Tibial artery (tissue), 4 donors: ENCODE measurements around the gene STK24.

Experiments used
- DNase-seq, 2 donors: peaks; one replicate each; pipeline ENCODE4 v3.0.0-alpha.2; 2019
- H3K27ac ChIP-seq, 2 donors: fragments of 200-600 bp; sonication (generic) in 1 of 2; 1 replicate in 1 of 2; 2 replicates in 1 of 2; pipeline ENCODE4 v1.5.1; 2018 to 2019; ENCODE audit warnings: mild to moderate bottlenecking in 1 of 2
- H3K27me3 ChIP-seq, 2 donors: fragments of 200-600 bp; sonication (generic) in 1 of 2; one replicate each; pipeline versions ENCODE4 v1.5.1 to v1.6.0; 2016 to 2019
- H3K36me3 ChIP-seq, 3 donors: fragments of 200-600 bp; sonication (generic) in 2 of 3; one replicate each; pipeline ENCODE4 v1.5.1; 2016 to 2019; ENCODE audit warnings: mild to moderate bottlenecking in 2 of 3
- H3K4me1 ChIP-seq, 4 donors: fragments of 200-600 bp; sonication (generic) in 2 of 4; 1 replicate in 3 of 4; 2 replicates in 1 of 4; pipeline ENCODE4 v1.5.1; 2016 to 2019
- H3K4me3 ChIP-seq, 2 donors: fragments of 200-600 bp; sonication (generic) in 1 of 2; 1 replicate in 1 of 2; 2 replicates in 1 of 2; pipeline ENCODE4 v1.5.1; 2018 to 2019; ENCODE audit warnings: mild to moderate bottlenecking in 2 of 2
- H3K9me3 ChIP-seq, 3 donors: fragments of 200-600 bp; sonication (generic) in 1 of 3; one replicate each; pipeline ENCODE4 v1.5.1; 2016 to 2019
- CTCF ChIP-seq, 2 experiments: fragments of 200-600 bp in 1 of 2; fragments of 450-650 bp in 1 of 2; IDR thresholded peaks; one replicate each; pipeline ENCODE4 v1.5.1; 2017 to 2019; ENCODE audit warnings: antibody characterized with exemption in 2 of 2, mild to moderate bottlenecking in 1 of 2, moderate library complexity in 1 of 2
- intact Hi-C: fragments of 100-400 bp; cut with DNase I; formaldehyde crosslinking; loops from one replicate; pipeline ENCODE4 v1.15.0; 2023; ENCODE audit warnings: low total_unique reads

STK24 gene

GRCh38 chr13:98473135-98473787 is 103.6 kb downstream of the STK24 start:
- Histone ChIP-seq H3K9me3 (no peaks in the 10 kb centered on the region), H3K4me3 (no peak overlapping the region), H3K27ac (no peak overlapping the region), H3K36me3 (peaks cover 0 to 47% (median 40%) of the 10 kb centered on the region in 3 donors), H3K4me1 (peaks cover 0 to 21% (median 10%) of the 10 kb centered on the region in 4 donors), H3K27me3 (no peaks in the 10 kb centered on the region)
- no peak for DNase-seq
- intact Hi-C loops = no loop called here
- no peak for TF ChIP-seq CTCF (IDR thresholded peaks at IDR 0.05)

GRCh38 chr13:98471934-98472333 is 105.0 kb downstream of the STK24 start:
- H3K27ac ChIP-seq = no peak overlapping the region
- H3K9me3 ChIP-seq = no peaks in the 10 kb centered on the region
- no peak overlapping the region for H3K4me3 ChIP-seq
- peak in 1 of 2 donors; percentile 43 for DNase-seq
- peaks cover 0 to 28% (median 18%) of the 10 kb centered on the region in 4 donors for H3K4me1 ChIP-seq
- no peaks in the 10 kb centered on the region for H3K27me3 ChIP-seq
- no peak for TF ChIP-seq CTCF (IDR thresholded peaks at IDR 0.05)
- intact Hi-C loops = no loop called here
- peaks cover 0 to 53% (median 40%) of the 10 kb centered on the region in 3 donors for H3K36me3 ChIP-seq

GRCh38 chr13:98470920-98471319 is 106.0 kb downstream of the STK24 start:
- intact Hi-C loops = no loop called here
- Histone ChIP-seq H3K27me3 (no peaks in the 10 kb centered on the region), H3K27ac (no peak overlapping the region), H3K9me3 (no peaks in the 10 kb centered on the region), H3K4me3 (no peak overlapping the region), H3K36me3 (peaks cover 4 to 63% (median 44%) of the 10 kb centered on the region in 3 donors), H3K4me1 (peaks cover 0 to 24% (median 11%) of the 10 kb centered on the region in 4 donors)
- no peak for DNase-seq
- TF ChIP-seq CTCF (IDR thresholded peaks at IDR 0.05) = no peak

- Histone ChIP-seq H3K9me3 (no peaks in the 10 kb centered on the region), H3K4me3 (no peak overlapping the region), H3K27me3 (no peaks in the 10 kb centered on the region), H3K27ac (no peak overlapping the region), H3K4me1 (peaks cover 0 to 20% (median 9%) of the 10 kb centered on the region in 4 donors), H3K36me3 (peaks cover 4 to 63% (median 43%) of the 10 kb centered on the region in 3 donors)
- intact Hi-C loops = no loop called here
- no peak for TF ChIP-seq CTCF (IDR thresholded peaks at IDR 0.05)
- DNase-seq = peak in 1 of 2 donors; percentile 58
Measured at GRCh38 chr13:98468929-98469328, 108.0 kb downstream of the STK24 start.

- Histone ChIP-seq H3K4me1 (peaks cover 0 to 19% (median 15%) of the 10 kb centered on the region in 4 donors), H3K9me3 (no peaks in the 10 kb centered on the region), H3K36me3 (peaks cover 4 to 62% (median 42%) of the 10 kb centered on the region in 3 donors), H3K27ac (peak overlapping the region in 1 of 2 donors; percentile 30), H3K27me3 (no peaks in the 10 kb centered on the region), H3K4me3 (no peak overlapping the region)
- intact Hi-C loops = no loop called here
- DNase-seq = peak in 1 of 2 donors; percentile 59
- no peak for TF ChIP-seq CTCF (IDR thresholded peaks at IDR 0.05)
Measured at GRCh38 chr13:98468361-98468760, 108.5 kb downstream of the STK24 start.
